ENCODE data around the gene TXLNB. TPM values are rescaled to one million over a fixed set of nuclear protein-coding genes. Genes with fewer than 3 reads are reported as not detected.

TXLNB gene
- total and polyA plus RNA-seq, 2 of the 13 experiments (the other 11 are each of a cell fraction or from before 2014, with no cell fraction given): not detected

DNA sequence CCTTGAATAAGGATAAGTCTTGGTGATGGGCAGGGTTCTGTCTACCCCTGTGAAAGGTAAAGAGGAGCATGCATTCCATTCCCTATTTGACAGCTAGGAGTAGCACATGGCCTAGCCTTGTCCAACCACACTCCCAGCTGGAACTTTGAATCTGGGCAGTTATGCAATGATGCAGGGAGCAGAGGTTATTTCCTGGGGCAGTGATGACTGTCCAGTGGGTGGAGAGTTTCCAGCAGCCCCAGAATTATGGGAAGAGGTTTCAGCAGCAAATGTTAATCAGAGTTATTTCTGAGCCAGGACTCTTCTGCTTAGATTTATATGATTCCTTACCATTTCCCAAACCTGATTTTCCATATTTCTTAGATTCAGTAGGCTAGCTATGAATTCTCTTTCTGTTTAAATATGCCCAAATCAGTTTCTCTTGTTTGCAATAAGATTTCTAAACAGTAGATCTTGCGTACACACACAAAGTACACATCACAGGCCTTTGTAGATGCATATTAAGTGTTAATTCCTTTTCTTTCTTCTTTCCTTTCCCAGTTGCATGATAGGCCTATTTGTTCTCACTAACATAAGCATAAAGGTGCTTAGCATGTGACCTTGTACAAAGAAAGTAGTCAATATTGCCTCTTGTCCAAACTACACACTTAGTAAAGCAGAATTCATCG lies 17.3 kb upstream of the TXLNB start (continued):
- TF ChIP-seq, protein P1, sequence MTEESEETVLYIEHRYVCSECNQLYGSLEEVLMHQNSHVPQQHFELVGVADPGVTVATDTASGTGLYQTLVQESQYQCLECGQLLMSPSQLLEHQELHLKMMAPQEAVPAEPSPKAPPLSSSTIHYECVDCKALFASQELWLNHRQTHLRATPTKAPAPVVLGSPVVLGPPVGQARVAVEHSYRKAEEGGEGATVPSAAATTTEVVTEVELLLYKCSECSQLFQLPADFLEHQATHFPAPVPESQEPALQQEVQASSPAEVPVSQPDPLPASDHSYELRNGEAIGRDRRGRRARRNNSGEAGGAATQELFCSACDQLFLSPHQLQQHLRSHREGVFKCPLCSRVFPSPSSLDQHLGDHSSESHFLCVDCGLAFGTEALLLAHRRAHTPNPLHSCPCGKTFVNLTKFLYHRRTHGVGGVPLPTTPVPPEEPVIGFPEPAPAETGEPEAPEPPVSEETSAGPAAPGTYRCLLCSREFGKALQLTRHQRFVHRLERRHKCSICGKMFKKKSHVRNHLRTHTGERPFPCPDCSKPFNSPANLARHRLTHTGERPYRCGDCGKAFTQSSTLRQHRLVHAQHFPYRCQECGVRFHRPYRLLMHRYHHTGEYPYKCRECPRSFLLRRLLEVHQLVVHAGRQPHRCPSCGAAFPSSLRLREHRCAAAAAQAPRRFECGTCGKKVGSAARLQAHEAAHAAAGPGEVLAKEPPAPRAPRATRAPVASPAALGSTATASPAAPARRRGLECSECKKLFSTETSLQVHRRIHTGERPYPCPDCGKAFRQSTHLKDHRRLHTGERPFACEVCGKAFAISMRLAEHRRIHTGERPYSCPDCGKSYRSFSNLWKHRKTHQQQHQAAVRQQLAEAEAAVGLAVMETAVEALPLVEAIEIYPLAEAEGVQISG (CRISPR knock-in tag; IDR thresholded peaks at IDR 0.05): peak; percentile 60
- no peak for TF ChIP-seq IKZF1 (IDR thresholded peaks at IDR 0.05)
- TF ChIP-seq MTF2 (CRISPR knock-in tag; IDR thresholded peaks at IDR 0.05; ENCODE audit: borderline replicate concordance): no peak
- no peak for TF ChIP-seq TBL1XR1 (IDR thresholded peaks at IDR 0.05; ENCODE audit: borderline replicate concordance, low read length, partially characterized antibody)
- TF ChIP-seq, protein P2, sequence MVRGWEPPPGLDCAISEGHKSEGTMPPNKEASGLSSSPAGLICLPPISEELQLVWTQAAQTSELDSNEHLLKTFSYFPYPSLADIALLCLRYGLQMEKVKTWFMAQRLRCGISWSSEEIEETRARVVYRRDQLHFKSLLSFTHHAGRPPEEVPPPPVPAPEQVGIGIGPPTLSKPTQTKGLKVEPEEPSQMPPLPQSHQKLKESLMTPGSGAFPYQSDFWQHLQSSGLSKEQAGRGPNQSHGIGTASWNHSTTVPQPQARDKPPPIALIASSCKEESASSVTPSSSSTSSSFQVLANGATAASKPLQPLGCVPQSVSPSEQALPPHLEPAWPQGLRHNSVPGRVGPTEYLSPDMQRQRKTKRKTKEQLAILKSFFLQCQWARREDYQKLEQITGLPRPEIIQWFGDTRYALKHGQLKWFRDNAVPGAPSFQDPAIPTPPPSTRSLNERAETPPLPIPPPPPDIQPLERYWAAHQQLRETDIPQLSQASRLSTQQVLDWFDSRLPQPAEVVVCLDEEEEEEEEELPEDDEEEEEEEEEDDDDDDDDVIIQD (CRISPR knock-in tag; IDR thresholded peaks at IDR 0.05; ENCODE audit: low read depth): peak; percentile 96
- TF ChIP-seq JUND (CRISPR knock-in tag; IDR thresholded peaks at IDR 0.05): 0 out of 2 replicates have a peak, but pooled peaks have one; percentile 17
- TF ChIP-seq HES4 (CRISPR knock-in tag; IDR thresholded peaks at IDR 0.05; ENCODE audit: borderline replicate concordance): no peak
- TF ChIP-seq NCOA1 (CRISPR knock-in tag; IDR thresholded peaks at IDR 0.05): no peak
- TF ChIP-seq CHD2 (IDR thresholded peaks at IDR 0.05; ENCODE audit: low read depth, low read length): no peak
- TF ChIP-seq TEAD2 (CRISPR knock-in tag; IDR thresholded peaks at IDR 0.05): no peak
- TF ChIP-seq ZNF441 (CRISPR knock-in tag; IDR thresholded peaks at IDR 0.05; ENCODE audit: borderline replicate concordance): no peak
- no peak for TF ChIP-seq ZNF615 (CRISPR knock-in tag; IDR thresholded peaks at IDR 0.05; ENCODE audit: borderline replicate concordance)
- TF ChIP-seq ESRRA (CRISPR knock-in tag; IDR thresholded peaks at IDR 0.05; ENCODE audit: low read depth): no peak
- no peak for TF ChIP-seq HNRNPK (IDR thresholded peaks at IDR 0.05; ENCODE audit: low read depth, low read length, poor library complexity, severe bottlenecking)
- TF ChIP-seq TOPORS (CRISPR knock-in tag; IDR thresholded peaks at IDR 0.05): no peak; the same call in 1 of the 2 replicates
- no peak for TF ChIP-seq RBM39 (IDR thresholded peaks at IDR 0.05; ENCODE audit: low read depth, low read length, poor library complexity, severe bottlenecking)
- TF ChIP-seq ZNF703 (CRISPR knock-in tag; IDR thresholded peaks at IDR 0.05; ENCODE audit: borderline replicate concordance): 0 out of 2 replicates have a peak, but pooled peaks have one; percentile 55
- TF ChIP-seq ZFYVE20 (CRISPR knock-in tag; IDR thresholded peaks at IDR 0.05; ENCODE audit: borderline replicate concordance, low read depth): no peak
- no peak for TF ChIP-seq NFKB2 (CRISPR knock-in tag; IDR thresholded peaks at IDR 0.05; ENCODE audit: borderline replicate concordance)
- peak; percentile 37; the same call in 1 of the 2 replicates for TF ChIP-seq KMT2B (CRISPR knock-in tag; IDR thresholded peaks at IDR 0.05)
- no peak for TF ChIP-seq MBNL3 (CRISPR knock-in tag; conservative IDR thresholded peaks at IDR 0.05)
- TF ChIP-seq, protein P3, sequence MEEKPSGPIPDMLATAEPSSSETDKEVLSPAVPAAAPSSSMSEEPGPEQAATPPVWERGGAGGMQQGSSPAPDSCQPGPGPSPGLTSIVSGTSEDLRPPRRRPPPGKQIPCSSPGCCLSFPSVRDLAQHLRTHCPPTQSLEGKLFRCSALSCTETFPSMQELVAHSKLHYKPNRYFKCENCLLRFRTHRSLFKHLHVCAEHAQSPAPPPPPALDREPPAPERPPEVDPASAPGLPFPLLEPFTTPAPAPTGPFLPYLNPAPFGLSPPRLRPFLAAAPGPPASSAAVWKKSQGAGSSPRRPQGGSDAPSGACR (CRISPR knock-in tag; IDR thresholded peaks at IDR 0.05): no peak; the same call in 1 of the 2 replicates
- TF ChIP-seq ZNF768 (CRISPR knock-in tag; IDR thresholded peaks at IDR 0.05): no peak
- no peak; the same call in 1 of the 2 replicates for TF ChIP-seq ZNF878 (CRISPR knock-in tag; IDR thresholded peaks at IDR 0.05)

All from HepG2 (cell line).